OCI-LY1 (cell line): ENCODE data around the gene CD96.

ENCODE experiments used
- CTCF ChIP-seq: fragments of 200-600 bp; sonication (generic), shearing (Covaris generic); IDR thresholded peaks from 2 replicates; pipeline ENCODE4 v1.5.1; 2017; ENCODE audit warnings: mild to moderate bottlenecking, antibody characterized with exemption, low read length, moderate library complexity, mixed read lengths
- EZH2 ChIP-seq: fragments of 200-600 bp; sonication (generic), shearing (Covaris generic); IDR thresholded peaks from 2 replicates; pipeline ENCODE4 v1.8.0; 2017; ENCODE audit warnings: borderline replicate concordance, mixed run types, mild to moderate bottlenecking, antibody characterized with exemption, low read length, moderate library complexity, mixed read lengths

GRCh38 chr3:111669926-111670630 is 128.1 kb downstream of the CD96 start:
- TF ChIP-seq CTCF: no peak
- no peak for TF ChIP-seq EZH2
